ENCODE measurements around the gene KIAA1328.

DNA sequence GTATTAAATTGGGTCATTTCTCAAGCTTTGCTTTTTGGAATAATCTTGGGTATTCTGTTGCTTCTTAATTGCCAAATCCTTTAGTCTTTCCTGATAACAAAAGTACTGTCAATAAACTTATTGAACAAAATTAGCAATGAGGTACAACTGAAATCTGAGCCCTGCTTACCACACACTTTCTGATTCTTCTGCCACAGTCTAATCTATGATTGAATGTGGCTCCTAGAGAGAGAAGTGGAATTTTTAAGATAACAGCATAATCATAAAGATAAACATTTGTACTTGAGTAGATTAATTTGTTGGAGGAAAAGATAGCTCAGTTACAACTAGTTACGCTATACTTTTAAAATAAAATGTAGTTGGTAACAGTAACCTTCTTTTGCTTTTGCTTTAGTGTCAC, 381.9 kb downstream of the KIAA1328 start:
- no peak for TF ChIP-seq POLR2A (IDR thresholded peaks at IDR 0.05)
- TF ChIP-seq CTCF (IDR thresholded peaks at IDR 0.05) = no peak
